NCI-H1048 (cell line): Measurements from ENCODE around the gene CADM1.

ENCODE experiments used
- DNase-seq: peaks from one replicate; lab custom pipeline; 2025; lab: John Stamatoyannopoulos, UW

Gene CADM1

GRCh38 chr11:115207166-115207591 lies 297.0 kb downstream of the CADM1 start:
- no peak for DNase-seq

GRCh38 chr11:115206365-115207022 lies 297.7 kb downstream of the CADM1 start:
- DNase-seq, result no peak

GRCh38 chr11:115202900-115203552 lies 301.2 kb downstream of the CADM1 start:
- no peak for DNase-seq

- no peak for DNase-seq
These were observed 302.1 kb downstream of the CADM1 start for GRCh38 chr11:115202074-115202473.

GRCh38 chr11:115201111-115201792 lies 303.0 kb downstream of the CADM1 start:
- no peak for DNase-seq

GRCh38 chr11:115199481-115200069 lies 304.6 kb downstream of the CADM1 start:
- no peak for DNase-seq

GRCh38 chr11:115198321-115198741 lies 305.9 kb downstream of the CADM1 start:
- no peak for DNase-seq

GRCh38 chr11:115197433-115197832 lies 306.8 kb downstream of the CADM1 start:
- DNase-seq, result no peak

- no peak for DNase-seq
These were observed 307.2 kb downstream of the CADM1 start for GRCh38 chr11:115197031-115197430.

GRCh38 chr11:115194802-115195110 lies 309.5 kb downstream of the CADM1 start:
- no peak for DNase-seq

- DNase-seq, result no peak
These were observed 310.1 kb downstream of the CADM1 start for GRCh38 chr11:115193914-115194801.

- no peak for DNase-seq
These were observed 312.5 kb downstream of the CADM1 start for GRCh38 chr11:115191761-115192160.

GRCh38 chr11:115190196-115190595 lies 314.0 kb downstream of the CADM1 start:
- DNase-seq, result no peak

- no peak for DNase-seq
These were observed 315.3 kb downstream of the CADM1 start for GRCh38 chr11:115188898-115189278.

GRCh38 chr11:115188188-115188897 lies 315.9 kb downstream of the CADM1 start:
- no peak for DNase-seq

GRCh38 chr11:115185931-115186330 lies 318.3 kb downstream of the CADM1 start:
- no peak for DNase-seq

GRCh38 chr11:115185507-115185906 lies 318.7 kb downstream of the CADM1 start:
- no peak for DNase-seq

GRCh38 chr11:115184901-115185300 lies 319.3 kb downstream of the CADM1 start:
- DNase-seq, result no peak

- DNase-seq, result no peak
These were observed 320.4 kb downstream of the CADM1 start for GRCh38 chr11:115183830-115184229.

GRCh38 chr11:115183136-115183535 lies 321.1 kb downstream of the CADM1 start:
- no peak for DNase-seq

- DNase-seq, result no peak
These were observed 321.8 kb downstream of the CADM1 start for GRCh38 chr11:115182282-115182955.
